NCI-H146 treated with DMSO at 0.1 percent for 48 hours (cell line): ENCODE results near the gene BEGAIN.

Source experiments
- DNase-seq: peaks from one replicate; lab custom pipeline; 2025; ENCODE audit not compliant: unreplicated experiment; lab: John Stamatoyannopoulos, UW

The BEGAIN gene

GRCh38 chr14:100582496-100583165 lies 4.6 kb downstream of the BEGAIN start:
- no peak for DNase-seq

- no peak for DNase-seq
Observed at GRCh38 chr14:100581228-100582145, 5.7 kb downstream of the BEGAIN start.

DNA sequence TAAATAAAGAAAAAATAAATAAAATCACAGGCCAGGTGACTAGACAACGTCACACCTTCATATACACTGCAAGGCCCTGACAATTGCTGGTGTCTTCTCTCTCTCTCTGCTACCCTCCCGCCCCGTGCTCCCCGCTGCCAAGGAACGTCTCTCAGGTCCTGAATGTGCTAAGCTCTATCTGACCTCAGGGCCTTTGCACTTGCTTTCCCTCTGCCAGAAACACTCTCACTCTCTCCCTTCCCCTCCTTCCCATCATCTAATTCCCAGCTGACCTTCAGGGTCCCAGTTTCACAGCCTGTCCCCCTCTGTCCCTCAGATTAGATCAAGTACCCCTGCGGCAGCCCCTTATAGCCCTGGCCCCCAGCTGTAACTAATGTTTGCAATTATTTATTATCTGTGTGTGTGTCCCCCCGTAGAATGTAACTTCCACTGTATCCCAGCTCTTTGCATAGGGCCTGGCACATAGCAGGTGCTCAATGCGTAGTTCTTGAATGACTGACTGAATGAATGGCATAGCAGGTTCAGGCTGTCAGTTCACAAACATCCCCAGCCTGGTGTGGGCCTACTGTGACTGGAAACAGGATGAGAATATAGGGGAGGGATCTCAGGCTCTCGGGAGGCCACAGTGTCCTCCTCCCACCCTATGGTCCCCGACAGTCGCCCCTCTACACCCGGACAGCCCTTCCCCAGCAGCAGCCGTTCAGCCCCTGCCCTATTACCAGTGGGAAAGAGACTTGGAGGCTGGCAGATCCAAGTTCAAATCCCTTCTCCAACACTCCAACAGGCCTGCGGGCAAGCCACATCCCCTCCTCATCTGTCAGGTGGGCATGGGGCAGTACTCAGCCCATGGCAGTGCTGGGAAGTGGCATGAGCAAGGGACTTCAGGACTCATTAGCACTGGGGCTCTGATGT lies 6.6 kb downstream of the BEGAIN start:
- no peak for DNase-seq

GRCh38 chr14:100578552-100578951 lies 8.7 kb downstream of the BEGAIN start:
- no peak for DNase-seq

DNA sequence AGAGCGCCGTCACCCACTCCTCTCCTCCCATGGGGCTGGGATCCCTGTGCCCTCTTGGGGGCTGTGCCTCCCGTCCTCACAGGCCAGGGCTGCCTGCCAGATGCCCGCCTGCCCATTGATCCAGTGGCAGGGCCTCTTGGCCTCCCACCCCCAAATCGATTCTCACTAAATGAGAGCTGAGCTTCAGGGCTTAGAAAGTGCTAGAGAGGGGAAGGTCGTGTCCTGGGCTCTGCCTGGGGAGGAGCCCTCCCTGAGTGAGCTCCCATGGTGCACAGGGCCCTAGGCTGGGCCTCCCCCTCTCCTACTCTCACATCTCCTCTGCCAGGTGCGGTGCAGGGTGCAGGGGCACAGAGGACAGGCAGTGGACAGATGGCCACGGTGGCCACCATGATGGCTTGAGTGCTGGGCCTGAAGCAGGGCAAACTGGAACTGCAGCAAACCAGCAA lies 9.2 kb downstream of the BEGAIN start:
- no peak for DNase-seq

DNA sequence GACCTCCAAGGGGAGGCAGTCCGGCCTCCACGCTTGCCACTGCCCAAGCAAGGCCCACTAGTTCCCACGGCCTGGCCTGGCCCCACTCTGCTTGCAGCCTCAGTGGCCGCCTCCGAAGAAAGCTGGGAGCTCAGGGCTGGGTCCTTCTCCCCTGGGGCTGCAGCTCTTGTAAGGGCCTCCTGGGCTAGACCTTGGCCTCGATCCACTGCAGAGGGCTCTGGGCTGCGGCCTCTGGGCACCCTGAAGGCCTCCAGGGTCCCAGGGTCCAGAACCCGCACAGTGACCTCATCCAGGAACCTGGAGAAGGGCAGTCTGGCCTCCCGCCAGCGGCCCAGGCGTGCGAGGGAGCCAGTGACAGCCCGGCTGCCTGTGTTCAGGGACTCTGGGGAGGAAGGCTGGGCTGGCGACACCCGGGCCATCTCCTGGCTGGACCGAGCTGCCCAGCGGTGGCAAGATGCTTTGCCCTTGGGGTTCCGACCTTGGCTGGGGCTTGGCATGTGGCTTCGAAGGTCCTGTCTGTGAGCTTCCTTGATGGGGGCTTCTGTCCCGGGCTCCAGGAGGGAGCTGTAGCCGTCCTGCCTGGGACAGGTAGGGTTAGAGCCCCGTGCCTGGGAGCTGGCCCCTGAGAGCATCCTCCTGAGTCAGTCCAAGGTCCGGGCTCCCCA lies 9.8 kb downstream of the BEGAIN start:
- no peak for DNase-seq

DNA sequence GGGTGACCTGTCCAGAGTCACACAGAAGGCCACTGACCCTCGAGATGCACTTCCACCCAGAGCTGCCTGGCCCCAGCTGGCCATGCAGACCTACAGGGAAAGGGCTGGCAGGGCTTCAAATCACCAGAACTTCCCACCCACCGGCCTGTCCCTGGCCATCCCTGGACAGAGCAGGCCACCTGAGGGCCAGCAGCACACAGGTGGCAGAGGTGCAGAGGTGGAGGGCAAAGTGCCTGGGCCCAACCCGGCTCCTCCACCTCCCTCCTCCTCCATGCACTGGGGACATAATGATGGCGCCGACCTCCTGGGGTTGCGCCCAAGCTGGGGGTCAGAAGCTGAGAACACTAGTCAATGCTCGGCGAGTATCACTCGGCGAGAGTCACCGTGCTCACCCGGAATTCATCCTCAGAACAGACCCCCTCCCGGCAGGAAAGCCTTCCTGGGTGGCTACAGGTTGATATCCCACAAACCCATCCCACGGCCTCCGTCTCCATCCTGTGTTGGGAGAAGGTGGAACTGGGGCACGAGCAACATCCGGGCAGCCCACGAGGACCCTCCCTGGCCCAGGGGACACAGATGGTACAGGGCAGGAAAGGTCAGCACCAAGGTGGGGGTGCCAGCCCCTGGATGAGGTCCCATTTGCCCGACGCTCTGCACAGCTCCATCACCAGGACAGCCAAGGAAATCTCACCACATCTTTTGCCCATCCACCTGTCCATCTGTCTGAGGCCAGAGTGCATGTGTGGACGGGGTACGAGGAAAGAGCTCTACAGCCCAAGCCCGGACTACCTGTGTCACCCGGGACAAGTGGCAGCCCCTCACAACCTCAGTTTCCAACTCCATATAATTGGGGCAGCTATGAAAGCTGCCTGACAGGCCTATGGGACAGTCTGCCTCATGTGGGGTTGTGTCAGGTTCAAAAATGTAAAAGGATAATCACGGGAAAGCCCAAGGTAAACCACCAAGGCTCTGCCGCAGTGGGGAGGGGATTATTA lies 10.8 kb downstream of the BEGAIN start:
- DNase-seq = no peak

- DNase-seq = no peak
Observed at GRCh38 chr14:100575266-100575995, 11.8 kb downstream of the BEGAIN start.

DNA sequence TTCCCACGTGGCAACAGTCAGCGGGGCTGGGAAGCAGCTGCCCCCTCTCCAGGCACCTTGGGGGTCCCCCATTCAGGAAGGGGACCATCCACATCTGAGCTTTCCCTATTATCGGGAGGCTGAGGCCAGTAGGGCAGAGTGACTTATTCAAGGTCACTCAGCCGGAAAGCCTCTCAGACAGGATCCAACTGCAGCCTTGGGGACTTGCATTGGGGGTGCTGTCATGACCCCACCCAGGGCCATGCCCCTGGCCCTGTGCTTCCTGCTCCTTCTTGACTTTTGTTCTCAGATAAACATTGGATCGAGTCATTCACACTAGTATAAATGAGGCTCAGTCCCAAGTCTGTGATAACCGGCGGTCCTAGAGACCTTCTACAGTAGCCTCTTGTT lies 12.6 kb downstream of the BEGAIN start:
- DNase-seq = no peak

- DNase-seq = no peak
Observed at GRCh38 chr14:100573757-100574641, 13.2 kb downstream of the BEGAIN start.

DNA sequence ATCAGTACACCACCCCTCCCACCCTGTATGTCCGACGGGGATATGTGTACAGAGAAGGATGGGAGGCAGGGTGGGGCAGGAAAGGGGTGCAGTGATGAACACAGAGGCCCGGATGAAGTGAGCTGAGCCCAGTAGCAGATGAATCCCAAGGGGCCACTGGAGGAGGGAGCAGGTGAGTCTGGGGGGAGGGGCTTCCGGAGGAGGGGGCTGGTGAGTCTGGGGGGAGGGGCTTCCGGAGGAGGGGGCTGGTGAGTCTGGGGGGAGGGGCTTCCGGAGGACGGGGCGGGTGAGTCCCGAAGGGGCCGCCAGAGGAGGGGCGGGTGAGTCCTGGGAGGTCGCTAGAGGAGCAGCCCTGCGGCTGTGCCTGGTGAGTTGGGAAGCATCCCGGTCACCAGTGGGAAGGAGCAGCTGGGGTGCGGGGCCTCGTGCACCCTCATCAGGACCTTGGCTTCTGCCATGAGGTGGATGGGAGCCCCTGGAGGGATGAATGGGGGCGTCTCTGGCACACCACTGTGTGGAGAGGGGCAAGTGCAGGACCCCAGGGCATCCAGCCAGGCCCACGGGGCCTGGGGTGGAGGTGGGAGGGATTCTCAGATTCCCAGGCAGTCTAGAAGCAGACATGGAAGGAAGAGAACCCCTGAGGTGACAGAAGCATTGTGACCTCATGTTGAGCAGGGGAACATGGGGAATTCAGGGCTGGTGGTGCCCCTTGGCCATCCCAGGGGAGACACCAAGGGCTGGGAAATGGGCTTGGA lies 14.0 kb downstream of the BEGAIN start:
- DNase-seq = no peak

DNA sequence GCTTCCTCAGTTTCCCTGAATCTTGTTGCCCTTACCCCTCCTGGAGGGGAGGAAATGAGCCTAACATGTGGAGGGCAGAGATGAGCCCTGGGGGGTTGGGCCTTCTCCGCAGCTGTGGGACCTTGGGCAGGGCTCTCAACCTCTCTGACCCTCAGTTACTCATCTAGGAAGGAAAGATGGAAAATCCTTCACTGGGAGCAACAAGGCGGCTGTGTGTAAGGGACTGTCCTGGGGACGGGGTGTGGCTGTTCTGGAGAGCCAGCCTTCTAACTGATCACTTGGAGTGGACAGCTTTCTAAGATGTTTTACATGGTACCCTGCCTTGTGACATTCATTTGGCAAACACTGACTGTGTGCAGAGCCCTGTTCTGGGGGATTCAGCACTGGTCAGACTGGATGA lies 14.7 kb downstream of the BEGAIN start:
- no peak for DNase-seq

GRCh38 chr14:100571837-100572236 lies 15.4 kb downstream of the BEGAIN start:
- DNase-seq = no peak

DNA sequence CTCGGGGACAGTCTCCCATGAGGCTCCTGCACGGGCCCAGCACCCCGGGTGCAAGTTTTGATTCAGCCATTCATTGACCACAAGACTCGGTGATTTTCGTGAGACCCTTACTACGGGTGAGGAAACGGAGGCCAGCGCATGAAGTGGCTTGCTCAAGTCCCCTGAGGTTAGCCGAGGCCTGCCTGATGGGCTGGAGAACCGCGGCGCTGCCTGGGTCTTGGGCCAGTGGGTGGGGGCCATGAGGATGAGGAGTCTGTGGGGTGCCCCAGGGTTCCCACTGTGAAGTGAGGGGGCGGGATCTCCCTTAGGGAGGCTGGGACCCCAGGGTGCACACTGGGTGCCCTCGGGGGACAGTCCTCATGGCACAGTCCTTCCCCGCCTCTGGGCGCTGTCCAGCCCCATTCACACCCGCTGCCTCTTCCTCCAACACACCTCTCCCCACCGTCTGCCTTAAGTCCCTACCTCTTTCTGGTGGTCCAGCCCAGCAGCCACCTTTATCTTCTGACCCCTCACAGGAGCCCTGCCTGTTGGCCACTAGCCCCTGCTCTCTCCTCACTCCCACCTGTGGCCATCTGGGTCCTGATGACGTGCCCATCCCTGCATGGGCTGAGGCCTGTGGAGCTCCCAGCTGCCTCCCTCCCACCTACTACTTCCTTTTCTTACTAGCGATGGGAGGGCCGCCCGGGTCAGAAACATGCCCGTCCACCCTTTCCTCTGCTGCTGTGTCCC lies 16.3 kb downstream of the BEGAIN start:
- DNase-seq = no peak

- DNase-seq = no peak
Observed at GRCh38 chr14:100569734-100570286, 17.4 kb downstream of the BEGAIN start.
